NCI-H2196 treated with DMSO at 0.1 percent for 48 hours (cell line): ENCODE results near the gene DPYD.
"Not testable (repeated sequence)": the region's sequence is repeated elsewhere in the genome, so short reads cannot be mapped to it uniquely, and the experiment has no call there.

Experiments used
- DNase-seq: peaks from one replicate; lab custom pipeline; 2025; ENCODE audit not compliant: unreplicated experiment; lab: John Stamatoyannopoulos, UW

Gene DPYD

GRCh38 chr1:97243973-97244560 lies 676.8 kb downstream of the DPYD start:
- no peak for DNase-seq

- DNase-seq = no peak
Measured at GRCh38 chr1:97238816-97239215, 682.0 kb downstream of the DPYD start.

GRCh38 chr1:97231354-97231753 lies 689.5 kb downstream of the DPYD start:
- DNase-seq = not testable (repeated sequence)

- DNase-seq = no peak
Measured at GRCh38 chr1:97212671-97213070, 708.2 kb downstream of the DPYD start.

- DNase-seq = no peak
Measured at GRCh38 chr1:97210307-97210706, 710.5 kb downstream of the DPYD start.

GRCh38 chr1:97209381-97209957 lies 711.4 kb downstream of the DPYD start:
- DNase-seq = no peak

GRCh38 chr1:97207868-97208267 lies 713.0 kb downstream of the DPYD start:
- DNase-seq = no peak

GRCh38 chr1:97204468-97204867 lies 716.4 kb downstream of the DPYD start:
- DNase-seq = no peak

GRCh38 chr1:97202481-97203380 lies 718.1 kb downstream of the DPYD start:
- no peak for DNase-seq

GRCh38 chr1:97201641-97202040 lies 719.2 kb downstream of the DPYD start:
- DNase-seq = no peak

GRCh38 chr1:97200595-97200994 lies 720.2 kb downstream of the DPYD start:
- no peak for DNase-seq

GRCh38 chr1:97196825-97197516 lies 723.9 kb downstream of the DPYD start:
- no peak for DNase-seq

- DNase-seq = no peak
Measured at GRCh38 chr1:97192872-97193572, 727.8 kb downstream of the DPYD start.

GRCh38 chr1:97190326-97190725 lies 730.5 kb downstream of the DPYD start:
- no peak for DNase-seq

GRCh38 chr1:97186381-97186780 lies 734.5 kb downstream of the DPYD start:
- DNase-seq = no peak

- no peak for DNase-seq
Measured at GRCh38 chr1:97174039-97174704, 746.7 kb downstream of the DPYD start.

- no peak for DNase-seq
Measured at GRCh38 chr1:97170300-97170699, 750.5 kb downstream of the DPYD start.

GRCh38 chr1:97168056-97168455 lies 752.8 kb downstream of the DPYD start:
- no peak for DNase-seq

- DNase-seq = no peak
Measured at GRCh38 chr1:97167246-97167645, 753.6 kb downstream of the DPYD start.

- no peak for DNase-seq
Measured at GRCh38 chr1:97166626-97167025, 754.2 kb downstream of the DPYD start.
